HEK293T (cell line): ENCODE measurements around the gene OR52K2.

Experiments
- CTCF ChIA-PET: fragments of 350-600 bp; formaldehyde crosslinking; extraction: SDS; loops from one replicate; lab custom pipeline; 2021; ENCODE audit warnings: antibody characterized with exemption, inconsistent platforms; lab: Yijun Ruan, JAX
- POLR2A ChIA-PET: fragments of 350-600 bp; formaldehyde crosslinking; extraction: SDS; loops from one replicate; lab custom pipeline; 2020; ENCODE audit warnings: antibody characterized with exemption, inconsistent platforms; lab: Yijun Ruan, JAX
- DNase-seq: peaks from one replicate; pipeline ENCODE4 v3.0.0; 2012; ENCODE audit warnings: mixed read lengths; ENCODE audit errors: extremely low spot score
- ARNT ChIP-seq: fragments of 450-650 bp; IDR thresholded peaks from 2 replicates; pipeline ENCODE4 v1.6.1; 2017; ENCODE audit warnings: mild to moderate bottlenecking
- BHLHE40 ChIP-seq: fragments of 450-650 bp; IDR thresholded peaks from 2 replicates; pipeline ENCODE4 v1.6.1; 2016; ENCODE audit warnings: mild to moderate bottlenecking, moderate library complexity, borderline replicate concordance
- CTBP1 ChIP-seq: fragments of 450-650 bp; IDR thresholded peaks from 2 replicates; pipeline ENCODE4 v1.6.1; 2016; ENCODE audit warnings: borderline replicate concordance
- ELF4 ChIP-seq: fragments of 450-650 bp; IDR thresholded peaks from 2 replicates; pipeline ENCODE4 v1.6.1; 2017; ENCODE audit warnings: antibody characterized with exemption
- FOXA1 ChIP-seq: fragments of 450-650 bp; IDR thresholded peaks from 2 replicates; pipeline ENCODE4 v1.6.1; 2016; ENCODE audit warnings: mild to moderate bottlenecking
- FOXK2 ChIP-seq: fragments of 450-650 bp; IDR thresholded peaks from 2 replicates; pipeline ENCODE4 v1.6.1; 2016; ENCODE audit warnings: mild to moderate bottlenecking
- FOXM1 ChIP-seq: fragments of 450-650 bp; IDR thresholded peaks from 2 replicates; pipeline ENCODE4 v1.6.1; 2017; ENCODE audit warnings: mild to moderate bottlenecking, borderline replicate concordance
- HDGF ChIP-seq: fragments of 450-650 bp; IDR thresholded peaks from 2 replicates; pipeline ENCODE4 v1.6.1; 2017; ENCODE audit warnings: antibody characterized with exemption, borderline replicate concordance
- LEF1 ChIP-seq: fragments of 450-650 bp; IDR thresholded peaks from 2 replicates; pipeline ENCODE4 v1.6.1; 2017; ENCODE audit warnings: mild to moderate bottlenecking, borderline replicate concordance
- NFRKB ChIP-seq: fragments of 450-650 bp; IDR thresholded peaks from 2 replicates; pipeline ENCODE4 v1.6.1; 2016; ENCODE audit warnings: mild to moderate bottlenecking, moderate library complexity
- SP1 ChIP-seq: fragments of 450-650 bp; IDR thresholded peaks from 2 replicates; pipeline ENCODE4 v1.6.1; 2017
- SUZ12 ChIP-seq: fragments of 450-650 bp; IDR thresholded peaks from 2 replicates; pipeline ENCODE4 v1.6.1; 2016; ENCODE audit warnings: mild to moderate bottlenecking
- TARDBP ChIP-seq: fragments of 450-650 bp; IDR thresholded peaks from 2 replicates; pipeline ENCODE4 v1.6.1; 2016
- ZNF384 ChIP-seq: fragments of 450-650 bp; IDR thresholded peaks from 2 replicates; pipeline ENCODE4 v1.6.1; 2016
- TF ChIP-seq, protein P1 (sequence below): fragments of 450-650 bp; IDR thresholded peaks from 2 replicates; pipeline ENCODE4 v1.6.1; 2016

The OR52K2 gene

DNA sequence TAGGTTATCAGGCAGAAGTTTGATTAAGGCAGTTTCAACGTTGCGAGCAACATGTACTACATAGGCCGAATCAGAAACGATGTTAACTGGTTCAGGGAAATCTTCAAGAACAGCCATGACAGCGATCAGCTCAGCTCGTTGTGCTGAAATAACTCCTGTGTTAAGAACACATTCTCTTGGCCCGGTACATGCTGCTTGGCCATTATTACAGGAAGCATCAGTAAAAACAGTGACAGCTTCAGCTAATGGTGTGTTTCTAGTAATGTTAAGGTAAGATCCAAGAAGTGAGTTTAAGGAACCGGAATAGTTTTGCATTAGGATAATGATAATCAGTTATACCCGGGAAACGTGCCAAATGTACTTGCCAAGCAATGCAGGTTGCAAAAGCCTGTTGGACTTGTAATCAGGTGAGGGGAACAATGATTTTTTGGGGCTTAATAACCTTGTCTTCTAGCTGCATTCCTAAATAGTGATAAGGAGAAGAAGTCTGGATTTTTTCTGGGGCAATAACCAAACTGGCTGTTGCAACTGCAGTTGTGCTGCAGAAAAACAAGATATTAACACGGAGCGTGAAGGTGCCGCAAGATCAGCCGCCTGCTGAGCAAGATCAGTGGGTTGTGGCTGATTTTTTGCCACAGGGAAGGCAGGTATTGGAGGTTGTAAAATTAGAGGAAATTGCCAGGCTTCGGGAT lies 47.6 kb downstream of the OR52K2 start:
- DNase-seq, result no peak

More for the DNA sequence above, 47.6 kb downstream of the OR52K2 start:
- no peak for TF ChIP-seq FOXK2
- TF ChIP-seq LEF1, result no peak
- TF ChIP-seq BHLHE40, result no peak
- no peak for TF ChIP-seq SUZ12
- no peak for TF ChIP-seq SP1
- no peak for TF ChIP-seq HDGF
- TF ChIP-seq NFRKB, result no peak
- TF ChIP-seq CTBP1, result no peak
- TF ChIP-seq ZNF384, result no peak
- TF ChIP-seq FOXM1, result no peak
- TF ChIP-seq ELF4, result no peak
- TF ChIP-seq, protein P1, sequence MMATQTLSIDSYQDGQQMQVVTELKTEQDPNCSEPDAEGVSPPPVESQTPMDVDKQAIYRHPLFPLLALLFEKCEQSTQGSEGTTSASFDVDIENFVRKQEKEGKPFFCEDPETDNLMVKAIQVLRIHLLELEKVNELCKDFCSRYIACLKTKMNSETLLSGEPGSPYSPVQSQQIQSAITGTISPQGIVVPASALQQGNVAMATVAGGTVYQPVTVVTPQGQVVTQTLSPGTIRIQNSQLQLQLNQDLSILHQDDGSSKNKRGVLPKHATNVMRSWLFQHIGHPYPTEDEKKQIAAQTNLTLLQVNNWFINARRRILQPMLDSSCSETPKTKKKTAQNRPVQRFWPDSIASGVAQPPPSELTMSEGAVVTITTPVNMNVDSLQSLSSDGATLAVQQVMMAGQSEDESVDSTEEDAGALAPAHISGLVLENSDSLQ, result no peak
- TF ChIP-seq FOXA1, result no peak
- TF ChIP-seq ARNT, result no peak
- no peak for TF ChIP-seq TARDBP
- ChIA-PET POLR2A (no interaction called here), CTCF (interaction anchor here (1.0 kb wide), 1 partner anchor 309 kb away, joined by 4 read pairs; no protein-coding TSS in a partner anchor)
